Cardiac muscle cell (in vitro differentiated cells and primary cell): Measurements from ENCODE around the gene LIN28B. TPM values are rescaled to one million over a fixed set of nuclear protein-coding genes. Genes with fewer than 3 reads are reported as not detected.
A peak's percentile ranks its signal among the peaks of the same experiment; 100 is the strongest.

ENCODE experiments used
- DNase-seq, 2 donors: peaks; one replicate each; pipeline versions ENCODE4 v3.0.0 to v3.0.0-alpha.2; 2010 to 2017; ENCODE audit warnings: low read depth in 1 of 2, low spot score in 1 of 2
- H3K27ac ChIP-seq: fragments of 200-600 bp; sonication (generic); 2 replicates; pipeline ENCODE4 v1.5.1; 2016
- H3K27me3 ChIP-seq: fragments of 200-600 bp; sonication (generic); 2 replicates; pipeline ENCODE4 v1.6.0; 2016; ENCODE audit warnings: control low read depth
- H3K36me3 ChIP-seq: fragments of 200-600 bp; sonication (generic); 2 replicates; pipeline ENCODE4 v1.5.1; 2016; ENCODE audit warnings: control low read depth
- H3K4me1 ChIP-seq: fragments of 200-600 bp; sonication (generic); 2 replicates; pipeline ENCODE4 v1.8.1; 2017; ENCODE audit warnings: low read depth, mild to moderate bottlenecking, mixed run types
- H3K4me3 ChIP-seq: fragments of 200-600 bp; sonication (generic); 2 replicates; pipeline ENCODE4 v1.5.1; 2016; ENCODE audit warnings: mild to moderate bottlenecking
- H3K9me3 ChIP-seq: fragments of 200-600 bp; sonication (generic); 2 replicates; pipeline ENCODE4 v1.5.1; 2017; ENCODE audit warnings: low read depth, mild to moderate bottlenecking, control low read depth
- polyA plus RNA-seq: library from polyadenylated mRNA; unstranded; fragments of >200 nt; fragmentation: Nextera tagmentation; extraction: Ambion mirVana; gene quantifications from 2 replicates; pipeline ENCODE4 v1.2.1, GENCODE V29; 2016
- total RNA-seq: library from RNA; depleted of rRNA; stranded (reverse); fragments of >200 nt; gene quantifications from 2 replicates; pipeline ENCODE4 v1.2.3, GENCODE V29; 2016
- TF ChIP-seq, protein P1 (sequence below): IDR thresholded peaks from 2 replicates; pipeline ENCODE4 v1.5.1; 2012; ENCODE audit warnings: low read depth, mild to moderate bottlenecking, low read length

Gene LIN28B
- total and polyA plus RNA-seq, 2 experiments from 2014 or later = 6.8 to 18.6 TPM

DNA sequence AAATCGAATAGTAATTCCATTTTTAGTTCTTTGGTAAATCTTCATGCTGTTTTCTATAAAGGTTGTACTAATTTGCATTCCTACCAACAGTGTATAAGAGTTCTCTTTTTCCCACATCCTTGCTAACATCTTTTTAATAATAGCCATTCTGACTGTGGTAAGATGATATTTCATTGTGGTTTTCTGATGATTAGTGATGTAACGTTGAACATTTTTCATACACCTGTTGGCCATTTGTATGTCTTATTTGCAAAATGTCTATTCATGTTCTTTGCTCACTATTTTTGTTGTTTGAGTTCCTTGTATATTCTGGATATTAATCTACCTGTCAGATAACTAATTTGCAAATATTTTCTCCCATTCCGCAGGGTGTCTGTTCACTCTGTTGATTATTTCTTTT lies 64.5 kb downstream of the LIN28B start:
- DNase-seq = no peak
- no peaks in the 10 kb centered on the region for H3K9me3 ChIP-seq
- H3K4me1 ChIP-seq = peaks cover 3% of the 10 kb centered on the region
- no peaks in the 10 kb centered on the region for H3K27me3 ChIP-seq
- TF ChIP-seq, protein P1, sequence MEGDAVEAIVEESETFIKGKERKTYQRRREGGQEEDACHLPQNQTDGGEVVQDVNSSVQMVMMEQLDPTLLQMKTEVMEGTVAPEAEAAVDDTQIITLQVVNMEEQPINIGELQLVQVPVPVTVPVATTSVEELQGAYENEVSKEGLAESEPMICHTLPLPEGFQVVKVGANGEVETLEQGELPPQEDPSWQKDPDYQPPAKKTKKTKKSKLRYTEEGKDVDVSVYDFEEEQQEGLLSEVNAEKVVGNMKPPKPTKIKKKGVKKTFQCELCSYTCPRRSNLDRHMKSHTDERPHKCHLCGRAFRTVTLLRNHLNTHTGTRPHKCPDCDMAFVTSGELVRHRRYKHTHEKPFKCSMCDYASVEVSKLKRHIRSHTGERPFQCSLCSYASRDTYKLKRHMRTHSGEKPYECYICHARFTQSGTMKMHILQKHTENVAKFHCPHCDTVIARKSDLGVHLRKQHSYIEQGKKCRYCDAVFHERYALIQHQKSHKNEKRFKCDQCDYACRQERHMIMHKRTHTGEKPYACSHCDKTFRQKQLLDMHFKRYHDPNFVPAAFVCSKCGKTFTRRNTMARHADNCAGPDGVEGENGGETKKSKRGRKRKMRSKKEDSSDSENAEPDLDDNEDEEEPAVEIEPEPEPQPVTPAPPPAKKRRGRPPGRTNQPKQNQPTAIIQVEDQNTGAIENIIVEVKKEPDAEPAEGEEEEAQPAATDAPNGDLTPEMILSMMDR = no peak
- peak overlapping the region; percentile 7 for H3K27ac ChIP-seq
- H3K36me3 ChIP-seq = no peaks in the 10 kb centered on the region
- H3K4me3 ChIP-seq = no peak overlapping the region

DNA sequence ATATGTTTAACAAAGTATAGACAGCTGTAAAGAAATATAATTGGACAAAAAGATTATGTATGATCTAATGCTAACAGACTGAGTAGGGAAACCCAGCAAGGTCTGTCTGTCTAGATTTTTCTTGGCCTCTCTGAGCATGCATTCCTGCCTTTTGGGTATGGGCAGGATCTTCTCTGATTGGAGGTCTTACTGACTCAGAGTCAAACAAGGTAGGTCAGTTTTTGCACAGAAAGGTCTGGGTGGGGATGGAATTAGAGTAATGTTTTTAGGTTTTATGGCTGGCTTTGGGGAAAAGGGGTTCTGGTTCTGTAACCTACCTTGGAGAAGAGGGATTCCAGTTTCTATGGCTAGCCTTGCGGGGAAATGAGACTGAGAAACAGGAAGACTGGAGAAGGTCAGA lies 65.5 kb downstream of the LIN28B start:
- no peaks in the 10 kb centered on the region for H3K9me3 ChIP-seq
- H3K27ac ChIP-seq = peak overlapping the region; percentile 7
- H3K27me3 ChIP-seq = no peaks in the 10 kb centered on the region
- no peak for DNase-seq
- TF ChIP-seq, protein P1 = no peak
- peaks cover 3% of the 10 kb centered on the region for H3K4me1 ChIP-seq
- H3K36me3 ChIP-seq = no peaks in the 10 kb centered on the region
- H3K4me3 ChIP-seq = no peak overlapping the region

DNA sequence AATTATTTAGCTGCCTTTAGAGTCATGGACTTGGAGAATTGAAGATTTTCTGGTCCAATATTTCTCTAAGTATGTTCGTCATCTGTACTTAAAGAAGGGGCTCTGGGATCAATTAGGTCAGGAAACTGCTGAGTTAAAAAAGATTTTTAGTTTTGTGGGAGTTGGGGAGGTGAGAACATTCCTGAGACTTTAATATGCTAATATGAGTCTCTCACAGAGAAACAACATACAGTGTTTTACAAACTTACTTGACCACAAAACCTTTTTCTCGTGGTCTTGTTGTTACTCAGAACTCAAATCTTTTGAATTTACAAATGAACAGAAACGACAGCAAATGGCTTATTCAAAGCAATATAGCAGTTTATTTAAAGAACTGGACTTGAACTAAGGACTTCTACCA lies 67.9 kb downstream of the LIN28B start:
- Histone ChIP-seq H3K4me3 (no peak overlapping the region), H3K36me3 (peaks cover 5% of the 10 kb centered on the region)

DNA sequence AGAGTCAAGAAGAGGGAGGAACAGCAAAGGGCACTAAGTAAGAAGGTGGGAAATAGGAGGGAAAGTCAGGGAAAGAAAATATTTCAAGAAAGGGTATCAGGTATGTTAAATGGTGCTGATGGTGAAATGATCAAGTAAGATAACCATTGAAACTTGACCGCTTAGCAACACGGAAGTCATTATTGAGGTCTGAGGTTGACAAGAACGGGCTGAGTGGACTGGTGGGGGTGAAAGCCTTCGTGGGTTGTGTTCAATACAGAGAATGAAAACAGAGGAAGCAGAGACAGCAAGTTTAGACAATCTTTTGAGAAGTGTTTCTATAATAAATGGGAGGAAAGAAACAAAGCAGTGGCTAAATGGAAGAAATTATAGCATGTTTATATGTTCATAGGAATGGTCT lies 72.0 kb downstream of the LIN28B start:
- no peak for DNase-seq
- H3K4me1 ChIP-seq = peaks cover 3% of the 10 kb centered on the region
- H3K27me3 ChIP-seq = no peaks in the 10 kb centered on the region
- H3K27ac ChIP-seq = peak overlapping the region; percentile 39
- no peak overlapping the region for H3K4me3 ChIP-seq
- H3K9me3 ChIP-seq = no peaks in the 10 kb centered on the region
- peaks cover 10% of the 10 kb centered on the region for H3K36me3 ChIP-seq
- TF ChIP-seq, protein P1 = no peak

More for the DNA sequence above, 67.9 kb downstream of the LIN28B start:
- Histone ChIP-seq H3K27me3 (no peaks in the 10 kb centered on the region), H3K27ac (peak overlapping the region; percentile 1), H3K4me1 (peaks cover 3% of the 10 kb centered on the region), H3K9me3 (no peaks in the 10 kb centered on the region)
- no peak for DNase-seq
- TF ChIP-seq, protein P1 = no peak

DNA sequence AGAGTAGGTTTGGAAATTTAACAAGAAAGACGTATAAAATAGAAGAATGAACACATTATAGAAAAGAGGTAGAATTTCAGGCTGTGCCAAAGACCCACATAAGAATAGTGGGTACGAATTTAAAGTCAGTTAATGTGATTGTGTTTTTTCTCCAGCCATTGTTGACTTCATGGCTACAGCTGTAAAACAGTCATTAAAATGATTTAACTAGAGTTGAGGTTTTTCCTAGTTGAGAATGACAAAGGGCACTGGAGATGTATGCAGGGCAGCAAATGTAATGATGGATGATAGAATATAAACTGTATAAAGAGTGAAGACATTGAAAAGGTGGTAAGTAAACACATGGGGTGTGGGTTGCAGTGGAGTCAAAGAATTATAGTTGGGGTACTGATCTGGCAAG lies 72.7 kb downstream of the LIN28B start:
- H3K9me3 ChIP-seq = no peaks in the 10 kb centered on the region
- DNase-seq = no peak
- peaks cover 10% of the 10 kb centered on the region for H3K36me3 ChIP-seq
- peak overlapping the region; percentile 36 for H3K27ac ChIP-seq
- no peaks in the 10 kb centered on the region for H3K27me3 ChIP-seq
- H3K4me3 ChIP-seq = no peak overlapping the region
- H3K4me1 ChIP-seq = peaks cover 10% of the 10 kb centered on the region
- TF ChIP-seq, protein P1 = no peak

DNA sequence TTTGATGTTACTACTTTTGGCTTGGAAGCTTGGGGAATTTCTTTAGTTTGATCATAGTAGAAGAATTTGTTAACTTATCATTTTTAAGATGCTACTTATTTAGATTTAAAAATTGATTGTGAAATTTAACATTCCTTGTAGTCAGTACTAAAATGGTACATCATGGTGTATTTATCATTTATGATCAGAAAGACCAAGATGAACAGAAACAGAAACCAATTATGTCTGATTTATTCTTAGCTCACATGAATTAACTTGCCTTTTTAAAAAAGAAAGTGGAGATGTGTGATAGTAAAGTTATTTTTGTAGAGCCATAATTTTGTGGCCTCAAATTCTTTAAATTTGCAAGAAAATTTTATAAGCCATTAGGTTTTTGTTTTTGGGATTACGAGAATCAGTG lies 77.6 kb downstream of the LIN28B start:
- H3K4me3 ChIP-seq = no peak overlapping the region
- TF ChIP-seq, protein P1 = no peak

More for the DNA sequence above, 77.6 kb downstream of the LIN28B start:
- H3K27ac ChIP-seq = peak overlapping the region; percentile 8
- peaks cover 5% of the 10 kb centered on the region for H3K36me3 ChIP-seq
- no peak for DNase-seq
- peaks cover 16% of the 10 kb centered on the region for H3K4me1 ChIP-seq
- no peaks in the 10 kb centered on the region for H3K27me3 ChIP-seq
- no peaks in the 10 kb centered on the region for H3K9me3 ChIP-seq
